ENCODE results near the gene SCGB1C2.

GRCh38 chr17:156946-157345 is 19.6 kb downstream of the SCGB1C2 start:
- TF ChIP-seq CTCF (conservative IDR thresholded peaks at IDR 0.05 in 1 of 2, IDR thresholded peaks at IDR 0.05 in 1 of 2; ENCODE audit: extremely low read depth in 1 of 2, insufficient read depth in 1 of 2, low read depth in 1 of 2, low read length in 2 of 2) (no peak), EZH2 (IDR thresholded peaks at IDR 0.05; ENCODE audit: borderline replicate concordance, low read length) (no peak)

All from mammary epithelial cell (primary cell).